ENCODE results near the gene HIRIP3.

GRCh38 chr16:30022887-30023286 lies 27.5 kb upstream of the HIRIP3 start, which contains the start of gene C16orf92:
- TF ChIP-seq CTCF (IDR thresholded peaks at IDR 0.05): no peak
- no peak for TF ChIP-seq POLR2A (IDR thresholded peaks at IDR 0.05)

All from breast epithelium (tissue), 3 donors.